ENCODE results near the gene PAOX.

The PAOX gene

GRCh38 chr10:133440633-133441285 lies 61.7 kb downstream of the PAOX start:
- DNase-seq (ENCODE audit: low spot score) = no peak

Measured in pons (tissue), 1 donor.